PFSK-1 (cell line): ENCODE measurements around the gene PCSK6.

Source experiments
- POLR2AphosphoS5 ChIP-seq: IDR thresholded peaks from 2 replicates; pipeline ENCODE4 v1.6.1; 2012; ENCODE audit warnings: low read depth, mild to moderate bottlenecking, control low read depth, low read length, moderate library complexity
- REST ChIP-seq, 2 experiments: IDR thresholded peaks; 2 replicates each; pipeline versions ENCODE4 v1.6.1 to v1.8.0; 2011 to 2012; ENCODE audit warnings: low read depth in 2 of 2, low read length in 2 of 2, control low read depth in 1 of 2, inconsistent platforms in 1 of 2, mild to moderate bottlenecking in 1 of 2, moderate library complexity in 1 of 2; ENCODE audit not compliant: insufficient read depth in 1 of 2
- SIN3A ChIP-seq: IDR thresholded peaks from 2 replicates; pipeline ENCODE4 v1.6.1; 2012; ENCODE audit warnings: mild to moderate bottlenecking, low read length, moderate library complexity, borderline replicate concordance; ENCODE audit not compliant: insufficient read depth
- TAF1 ChIP-seq: IDR thresholded peaks from 2 replicates; pipeline ENCODE4 v1.6.1; 2012; ENCODE audit warnings: low read length, control low read depth, borderline replicate concordance; ENCODE audit not compliant: insufficient read depth

GRCh38 chr15:101310161-101310480 lies 179.4 kb downstream of the PCSK6 start:
- no peak for TF ChIP-seq REST (IDR thresholded peaks at IDR 0.05; ENCODE audit: insufficient read depth in 1 of 2, low read depth in 2 of 2, low read length in 2 of 2)
- no peak for TF ChIP-seq TAF1
- no peak for TF ChIP-seq POLR2AphosphoS5
- TF ChIP-seq SIN3A: no peak
